A549 (cell line): Measurements from ENCODE around the gene HSF2BP. TPM values are rescaled to one million over a fixed set of nuclear protein-coding genes. Genes with fewer than 3 reads are reported as not detected.

Experiments used
- ATAC-seq, 2 experiments: fragments of 200-7000 bp in 1 of 2; fragments of >200 bp in 1 of 2; cut with Nextera tagmentation in 1 of 2; cut with Tn5 transposase in 1 of 2; 3 replicates each; pipeline versions ENCODE4 v1.8.0 to v1.9.1; 2018 to 2020; ENCODE audit warnings: mild to moderate bottlenecking in 1 of 2, moderate library complexity in 1 of 2
- CTCF ChIA-PET: fragments of 300-600 bp; sonication (Branson Sonifier 250); formaldehyde crosslinking; extraction: SDS; loops from one replicate; lab custom pipeline; 2021; ENCODE audit warnings: antibody characterized with exemption, inconsistent platforms; lab: Yijun Ruan, JAX
- POLR2A ChIA-PET: fragments of 350-600 bp; formaldehyde crosslinking; extraction: SDS; loops from one replicate; lab custom pipeline; 2021; ENCODE audit warnings: antibody characterized with exemption, inconsistent platforms; lab: Yijun Ruan, JAX
- DNase-seq, 2 experiments: peaks; one replicate each; pipeline versions ENCODE4 v3.0.0 to v3.0.0-alpha.2; 2011 to 2016; ENCODE audit warnings: low read depth in 1 of 2, low spot score in 1 of 2
- FAIRE-seq: peaks from 2 replicates; lab custom pipeline; 2011; peaks lifted over from hg19 to GRCh38; lab: Jason Lieb, UNC
- H3K27ac ChIP-seq, 2 experiments: fragments of >200 bp; sonication (Bioruptor Twin); formaldehyde crosslinking; 3 replicates each; pipeline ENCODE4 v1.5.1; 2016 to 2017
- H3K4me1 ChIP-seq: fragments of >200 bp; sonication (Bioruptor Twin); formaldehyde crosslinking; 3 replicates; pipeline ENCODE4 v1.6.1; 2016
- H3K4me2 ChIP-seq: fragments of >200 bp; sonication (Bioruptor Twin); formaldehyde crosslinking; 3 replicates; pipeline ENCODE4 v1.6.1; 2016
- H3K4me3 ChIP-seq: fragments of >200 bp; sonication (Bioruptor Twin); formaldehyde crosslinking; 3 replicates; pipeline ENCODE4 v1.5.1; 2016
- H3K9me3 ChIP-seq: fragments of >200 bp; sonication (Bioruptor Twin); formaldehyde crosslinking; 3 replicates; pipeline ENCODE4 v1.6.1; 2016
- CBX8 ChIP-seq: fragments of 200-600 bp; sonication (generic); IDR thresholded peaks from 2 replicates; pipeline ENCODE4 v1.6.1; 2016
- EHMT2 ChIP-seq: fragments of 200-600 bp; sonication (generic); IDR thresholded peaks from 2 replicates; pipeline ENCODE4 v1.6.1; 2016; ENCODE audit warnings: antibody characterized with exemption, low read depth, mild to moderate bottlenecking, moderate library complexity
- FOXS1 ChIP-seq: fragments of 250-450 bp; sonication (Bioruptor Pico); IDR thresholded peaks from 2 replicates; pipeline ENCODE4 v1.5.0; 2020; ENCODE audit warnings: mild to moderate bottlenecking, moderate library complexity
- HEYL ChIP-seq: fragments of 250-450 bp; sonication (Bioruptor Pico); IDR thresholded peaks from 2 replicates; pipeline ENCODE4 v1.8.0; 2021; ENCODE audit warnings: mild to moderate bottlenecking, moderate library complexity
- HMGXB4 ChIP-seq: fragments of 250-450 bp; sonication (Bioruptor Pico); IDR thresholded peaks from 2 replicates; pipeline ENCODE4 v1.5.0; 2021; ENCODE audit warnings: mild to moderate bottlenecking, moderate library complexity, borderline replicate concordance
- HOXA7 ChIP-seq: fragments of 250-450 bp; sonication (Bioruptor Pico); IDR thresholded peaks from 2 replicates; pipeline ENCODE4 v1.5.0; 2020; ENCODE audit warnings: mild to moderate bottlenecking, moderate library complexity
- JUN ChIP-seq, 2 experiments: fragments of >200 bp; sonication (Bioruptor Twin); formaldehyde crosslinking; IDR thresholded peaks; 2 replicates in 1 of 2; 3 replicates in 1 of 2; pipeline ENCODE4 v1.6.1; 2016 to 2017
- KDM5A ChIP-seq: fragments of 200-600 bp; sonication (generic); IDR thresholded peaks from 2 replicates; pipeline ENCODE4 v1.6.1; 2016; ENCODE audit warnings: antibody characterized with exemption, mild to moderate bottlenecking
- MAX ChIP-seq: IDR thresholded peaks from 2 replicates; pipeline ENCODE4 v1.6.1; 2012
- MYC ChIP-seq: IDR thresholded peaks from 2 replicates; pipeline ENCODE4 v1.6.1; 2012; ENCODE audit warnings: mild to moderate bottlenecking, inconsistent platforms, low read length, improper control_type of control experiment, borderline replicate concordance
- NFE2L2 ChIP-seq: fragments of 150-350 bp; conservative IDR thresholded peaks from 2 replicates; pipeline ENCODE4 v1.6.1; 2014; ENCODE audit warnings: low read length
- NR3C1 ChIP-seq: fragments of >200 bp; sonication (Bioruptor Twin); formaldehyde crosslinking; IDR thresholded peaks from 3 replicates; pipeline ENCODE4 v1.6.1; 2017
- POLR2A ChIP-seq: IDR thresholded peaks from 2 replicates; pipeline ENCODE4 v1.6.1; 2012; ENCODE audit warnings: mild to moderate bottlenecking, low read length
- RAD21 ChIP-seq, 2 experiments: fragments of >200 bp in 1 of 2; sonication (Bioruptor Twin) in 1 of 2; formaldehyde crosslinking in 1 of 2; IDR thresholded peaks in 1 of 2; conservative IDR thresholded peaks in 1 of 2; 2 replicates in 1 of 2; 3 replicates in 1 of 2; pipeline ENCODE4 v1.6.1; 2012 to 2018; ENCODE audit warnings: inconsistent platforms in 1 of 2
- RCOR1 ChIP-seq: fragments of 150-350 bp; IDR thresholded peaks from 2 replicates; pipeline ENCODE4 v1.6.1; 2014; ENCODE audit warnings: antibody characterized with exemption, low read length, low read depth
- SMC3 ChIP-seq: fragments of >200 bp; sonication (Bioruptor Twin); formaldehyde crosslinking; IDR thresholded peaks from 3 replicates; pipeline ENCODE4 v1.6.1; 2018; ENCODE audit warnings: inconsistent platforms
- SREBF2 ChIP-seq: fragments of 450-650 bp; IDR thresholded peaks from 2 replicates; pipeline ENCODE4 v1.6.1; 2014; ENCODE audit warnings: mild to moderate bottlenecking, moderate library complexity
- ZC3H11A ChIP-seq: fragments of 450-650 bp; IDR thresholded peaks from 2 replicates; pipeline ENCODE4 v1.6.1; 2014; ENCODE audit warnings: antibody characterized with exemption, mild to moderate bottlenecking
- ZSCAN20 ChIP-seq: fragments of 250-450 bp; sonication (Bioruptor Pico); IDR thresholded peaks from 2 replicates; pipeline ENCODE4 v1.8.0; 2022; ENCODE audit warnings: mild to moderate bottlenecking, moderate library complexity
- WGBS: methylation state at CpG from one replicate; pipeline ENCODE4 v1.1.6; 2017; ENCODE audit errors: missing lambda C conversion rate; 5-methylcytosine and 5-hydroxymethylcytosine counted together
- polyA plus RNA-seq, 4 experiments: library from polyadenylated mRNA; depleted of rRNA in 3 of 4; stranded (reverse); fragments of >200 nt; fragmentation: RNase III in 1 of 4; extraction: RNeasy Plus Mini Kit Qiagen cat#74134 plus additional on column Dnase treatment in 1 of 4; gene quantifications; 2 replicates in 3 of 4; 3 replicates in 1 of 4; pipeline ENCODE4 v1.2.3, GENCODE V29; 2011 to 2017
- TF ChIP-seq, protein P1 (sequence below): fragments of 150-350 bp; IDR thresholded peaks from 2 replicates; pipeline ENCODE4 v1.6.1; 2014; ENCODE audit warnings: low read depth, mild to moderate bottlenecking, low read length

HSF2BP gene
- polyA plus RNA-seq, 2 of the 4 experiments (the other 2 are of a cell fraction), result 1.7 to 3.1 TPM

DNA sequence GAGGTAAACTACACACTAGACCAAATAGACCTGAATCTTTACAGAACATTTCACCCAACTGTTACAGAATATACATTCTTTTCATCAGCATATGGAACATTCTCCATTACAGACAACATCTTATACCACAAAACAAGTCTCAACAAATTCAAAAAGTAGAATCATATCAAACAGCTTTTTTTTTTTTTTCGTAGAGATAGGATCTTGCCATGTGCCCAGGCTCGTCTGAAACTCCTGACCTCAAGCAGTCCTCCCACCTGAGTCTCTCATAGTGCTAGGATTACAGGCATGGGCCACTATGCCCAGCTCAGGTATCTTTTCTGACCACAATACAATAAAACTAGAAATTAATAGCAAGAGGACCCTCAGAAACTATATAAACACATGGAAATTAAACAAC is 36.5 kb downstream of the HSF2BP start:
- no peak for DNase-seq

GRCh38 chr21:43619856-43620255 is 39.4 kb downstream of the HSF2BP start:
- 68% methylated on average over 4 of the region's 4 CpGs for WGBS
- FAIRE-seq, result no peak
- CTCF ChIA-PET, result interaction anchor here (1.4 kb wide), 1 partner anchor 11 kb away, joined by 4 read pairs; no protein-coding TSS in a partner anchor
- no peaks in the 10 kb centered on the region for H3K4me1 ChIP-seq
- POLR2A ChIA-PET, result no interaction called here
- H3K27ac ChIP-seq, result peak overlapping the region; percentile 47 to 74; a peak in 4 of 6 replicates
- H3K9me3 ChIP-seq, result peaks cover 26% of the 10 kb centered on the region
- H3K4me3 ChIP-seq, result no peak overlapping the region
- no peak overlapping the region for H3K4me2 ChIP-seq
- peak in 1 of 2 experiments; percentile 77; a peak in 3 of 6 replicates for ATAC-seq
- TF ChIP-seq SMC3, result no peak
- peak in 1 of 2 experiments; percentile 67; a peak in 3 of 5 replicates for TF ChIP-seq RAD21 (conservative IDR thresholded peaks at IDR 0.05 in 1 of 2, IDR thresholded peaks at IDR 0.05 in 1 of 2)
- TF ChIP-seq ZSCAN20 (CRISPR knock-in tag), result no peak
- TF ChIP-seq EHMT2, result no peak
- TF ChIP-seq FOXS1, result peak; percentile 80; the same call in 1 of the 2 replicates
- peak in 1 of 2 experiments; percentile 78 for DNase-seq

More for the DNA sequence above, 36.5 kb downstream of the HSF2BP start:
- TF ChIP-seq HEYL (CRISPR knock-in tag) (no peak), MAX (no peak), CBX8 (no peak), JUN (IDR thresholded peaks at IDR 0.05) (no peak), HMGXB4 (CRISPR knock-in tag) (no peak), HOXA7 (CRISPR knock-in tag) (no peak), POLR2A (no peak), RCOR1 (no peak), ZC3H11A (no peak), SMC3 (no peak)
- TF ChIP-seq, protein P1, sequence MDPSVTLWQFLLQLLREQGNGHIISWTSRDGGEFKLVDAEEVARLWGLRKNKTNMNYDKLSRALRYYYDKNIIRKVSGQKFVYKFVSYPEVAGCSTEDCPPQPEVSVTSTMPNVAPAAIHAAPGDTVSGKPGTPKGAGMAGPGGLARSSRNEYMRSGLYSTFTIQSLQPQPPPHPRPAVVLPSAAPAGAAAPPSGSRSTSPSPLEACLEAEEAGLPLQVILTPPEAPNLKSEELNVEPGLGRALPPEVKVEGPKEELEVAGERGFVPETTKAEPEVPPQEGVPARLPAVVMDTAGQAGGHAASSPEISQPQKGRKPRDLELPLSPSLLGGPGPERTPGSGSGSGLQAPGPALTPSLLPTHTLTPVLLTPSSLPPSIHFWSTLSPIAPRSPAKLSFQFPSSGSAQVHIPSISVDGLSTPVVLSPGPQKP, result no peak
- TF ChIP-seq, all 56 proteins: peak for 0
- H3K9me3 ChIP-seq, result peaks cover 26% of the 10 kb centered on the region
- H3K4me2 ChIP-seq, result no peak overlapping the region
- ChIA-PET POLR2A (no interaction called here), CTCF (interaction anchor here (1.1 to 2.1 kb wide), 2 partner anchors 11 to 37 kb away, joined by 3 to 6 read pairs; no protein-coding TSS in a partner anchor)
- H3K4me1 ChIP-seq, result no peaks in the 10 kb centered on the region
- FAIRE-seq, result no peak
- WGBS, result 62% methylated on average over 2 of the region's 2 CpGs
- no peak for ATAC-seq
- H3K27ac ChIP-seq, result no peak overlapping the region
- no peak overlapping the region for H3K4me3 ChIP-seq

GRCh38 chr21:43619344-43619743 is 39.9 kb downstream of the HSF2BP start:
- no peak overlapping the region for H3K4me3 ChIP-seq
- CTCF ChIA-PET, result interaction anchor here (1.4 kb wide), 1 partner anchor 12 kb away, joined by 4 read pairs; no protein-coding TSS in a partner anchor
- H3K9me3 ChIP-seq, result peaks cover 26% of the 10 kb centered on the region
- DNase-seq (no peak), ATAC-seq (no peak), FAIRE-seq (no peak)
- peak overlapping the region; percentile 47 to 74; a peak in 5 of 6 replicates for H3K27ac ChIP-seq
- TF ChIP-seq MAX, result no peak
- TF ChIP-seq NFE2L2, result no peak
- TF ChIP-seq RCOR1, result no peak
- TF ChIP-seq SREBF2, result no peak
- no peak for TF ChIP-seq NR3C1
- TF ChIP-seq KDM5A, result no peak
- TF ChIP-seq MYC, result no peak
- POLR2A ChIA-PET, result no interaction called here
- H3K4me2 ChIP-seq, result no peak overlapping the region
- WGBS, result 95% methylated on average over 4 of the region's 4 CpGs
- no peaks in the 10 kb centered on the region for H3K4me1 ChIP-seq
